Panc1 (cell line): ENCODE measurements around the gene NTM.

Experiments used
- CTCF ChIP-seq: fragments of 450-650 bp; IDR thresholded peaks from 2 replicates; pipeline ENCODE4 v1.5.1; 2017; ENCODE audit warnings: mild to moderate bottlenecking
- POLR2AphosphoS5 ChIP-seq: IDR thresholded peaks from 2 replicates; pipeline ENCODE4 v1.6.1; 2012; ENCODE audit warnings: mild to moderate bottlenecking, low read depth, low read length, moderate library complexity
- REST ChIP-seq, 2 experiments: IDR thresholded peaks; 2 replicates each; pipeline ENCODE4 v1.6.1; 2011 to 2012; ENCODE audit warnings: low read depth in 2 of 2, control low read depth in 1 of 2, low read length in 1 of 2, mild to moderate bottlenecking in 1 of 2, moderate library complexity in 1 of 2; ENCODE audit not compliant: insufficient read depth in 1 of 2
- SIN3A ChIP-seq: IDR thresholded peaks from 2 replicates; pipeline ENCODE4 v1.6.1; 2012; ENCODE audit warnings: low read depth, mild to moderate bottlenecking, low read length, moderate library complexity, borderline replicate concordance; ENCODE audit not compliant: insufficient read depth

- no peak for TF ChIP-seq CTCF
- TF ChIP-seq SIN3A: no peak
- TF ChIP-seq REST (IDR thresholded peaks at IDR 0.05; ENCODE audit: insufficient read depth in 1 of 2, low read depth in 2 of 2, low read length in 1 of 2): no peak
- TF ChIP-seq POLR2AphosphoS5: no peak
Observed at GRCh38 chr11:131910178-131910522, 539.7 kb downstream of the NTM start.
